Measurements from ENCODE around the gene PRRT2. TPM values are rescaled to one million over a fixed set of nuclear protein-coding genes. Genes with fewer than 3 reads are reported as not detected.
"Not testable (repeated sequence)": the region's sequence is repeated elsewhere in the genome, so short reads cannot be mapped to it uniquely, and the experiment has no call there.

Gene PRRT2
- total RNA-seq, 4 donors from 2014 or later: 1.1 to 3.6 (median 1.4) TPM; not detected in 1

GRCh38 chr16:29769507-29769906 is 42.5 kb upstream of the PRRT2 start:
- TF ChIP-seq POLR2A (IDR thresholded peaks at IDR 0.05): no peak
- no peak for TF ChIP-seq CTCF (IDR thresholded peaks at IDR 0.05)
- intact Hi-C loops (cut with DNase I; ENCODE audit: low total_unique reads): no loop called here

GRCh38 chr16:29770250-29770929 is 41.6 kb upstream of the PRRT2 start:
- 66 to 71% methylated on average over 7 of the region's 7 CpGs for WGBS, 2 donors
- no peak for DNase-seq (ENCODE audit: low spot score in 2 of 2)
- no peak overlapping the region for H3K4me3 ChIP-seq (ENCODE audit: low read depth, poor library complexity, severe bottlenecking)
- TF ChIP-seq CTCF (IDR thresholded peaks at IDR 0.05) (no peak), POLR2A (IDR thresholded peaks at IDR 0.05) (no peak)
- intact Hi-C loops (cut with DNase I; ENCODE audit: low total_unique reads): no loop called here

More at GRCh38 chr16:29769507-29769906, 42.5 kb upstream of the PRRT2 start:
- 79 to 85% methylated on average over 2 of the region's 2 CpGs for WGBS, 2 donors
- H3K4me3 ChIP-seq (ENCODE audit: low read depth, poor library complexity, severe bottlenecking): no peak overlapping the region
- no peak for DNase-seq (ENCODE audit: low spot score in 2 of 2)

- WGBS, 2 donors: 86 to 90% methylated on average over 7 of the region's 7 CpGs
- H3K4me3 ChIP-seq (ENCODE audit: low read depth, poor library complexity, severe bottlenecking); DNase-seq (ENCODE audit: low spot score in 2 of 2); intact Hi-C loops (cut with DNase I; ENCODE audit: low total_unique reads): not testable (repeated sequence)
Measured at GRCh38 chr16:29772330-29772729, 39.7 kb upstream of the PRRT2 start.

GRCh38 chr16:29774730-29775129 is 37.3 kb upstream of the PRRT2 start:
- WGBS, 2 donors: 85 to 92% methylated on average over 5 of the region's 5 CpGs
- no peak for DNase-seq (ENCODE audit: low spot score in 2 of 2)
- intact Hi-C loops (cut with DNase I; ENCODE audit: low total_unique reads): no loop called here
- no peak overlapping the region for H3K4me3 ChIP-seq (ENCODE audit: low read depth, poor library complexity, severe bottlenecking)
- TF ChIP-seq CTCF (IDR thresholded peaks at IDR 0.05) (no peak), POLR2A (IDR thresholded peaks at IDR 0.05) (no peak)

- no peak for DNase-seq (ENCODE audit: low spot score in 2 of 2)
- H3K4me3 ChIP-seq (ENCODE audit: low read depth, poor library complexity, severe bottlenecking): no peak overlapping the region
- intact Hi-C loops (cut with DNase I; ENCODE audit: low total_unique reads): no loop called here
- TF ChIP-seq CTCF (IDR thresholded peaks at IDR 0.05) (no peak), POLR2A (IDR thresholded peaks at IDR 0.05) (no peak)
- 57 to 58% methylated on average over 4 of the region's 4 CpGs for WGBS, 2 donors
Measured at GRCh38 chr16:29775742-29776408, 36.1 kb upstream of the PRRT2 start.

GRCh38 chr16:29777576-29778350 is 34.2 kb upstream of the PRRT2 start, which contains the start of gene ZG16:
TSS of gene ZG16 (plus strand) at chr16:29778256. CDS start at chr16:29779267, 1,011 bp downstream.
- H3K4me3 ChIP-seq (ENCODE audit: low read depth, poor library complexity, severe bottlenecking): no peak within 1 kb of the TSS
- DNase-seq (ENCODE audit: low spot score in 2 of 2): no peak
- intact Hi-C loops (cut with DNase I; ENCODE audit: low total_unique reads): no loop called here
- 80 to 83% methylated on average over 9 to 10 of the region's 10 CpGs for WGBS, 2 donors
- TF ChIP-seq POLR2A (IDR thresholded peaks at IDR 0.05) (no peak), CTCF (IDR thresholded peaks at IDR 0.05) (no peak)

Measured in lower leg skin (tissue), 4 donors.